Neural cell (in vitro differentiated cells): ENCODE measurements around the gene MINDY4B. TPM values are rescaled to one million over a fixed set of nuclear protein-coding genes. Genes with fewer than 3 reads are reported as not detected.

ENCODE experiments used
- H2AFZ ChIP-seq: fragments of 200-600, 300-800 bp; sonication (generic), shearing (Covaris generic); 2 replicates; pipeline ENCODE4 v1.6.0; 2014; ENCODE audit warnings: low read depth, mild to moderate bottlenecking, antibody characterized with exemption, low read length, moderate library complexity
- H3F3A ChIP-seq: fragments of 200-600 bp; shearing (Covaris generic); 2 replicates; pipeline ENCODE4 v1.6.1; 2016; ENCODE audit warnings: mild to moderate bottlenecking, moderate library complexity, mixed read lengths, antibody characterized with exemption, low read length; ENCODE audit not compliant: insufficient read depth, poor library complexity, severe bottlenecking
- H3K27ac ChIP-seq: fragments of 200-600, 300-800 bp; sonication (generic), shearing (Covaris generic); 2 replicates; pipeline ENCODE4 v1.5.1; 2014; ENCODE audit warnings: mild to moderate bottlenecking, low read length, moderate library complexity
- H3K27me3 ChIP-seq: fragments of 300-800, 200-600 bp; sonication (generic), shearing (Covaris generic); 2 replicates; pipeline ENCODE4 v1.6.0; 2014; ENCODE audit warnings: mild to moderate bottlenecking, low read depth, low read length, moderate library complexity; ENCODE audit not compliant: insufficient read depth
- H3K36me3 ChIP-seq: fragments of 300-800, 200-600 bp; sonication (generic), shearing (Covaris generic); 2 replicates; pipeline ENCODE4 v1.5.1; 2014; ENCODE audit warnings: mild to moderate bottlenecking, antibody characterized with exemption, low read length, moderate library complexity; ENCODE audit not compliant: insufficient read depth
- H3K4me2 ChIP-seq: fragments of 300-800, 200-600 bp; sonication (generic), shearing (Covaris generic); 2 replicates; pipeline ENCODE4 v1.6.0; 2014; ENCODE audit warnings: mild to moderate bottlenecking, low read length
- H3K4me3 ChIP-seq: fragments of 300-800, 200-600 bp; sonication (generic), shearing (Covaris generic); 2 replicates; pipeline ENCODE4 v1.5.1; 2014; ENCODE audit warnings: mild to moderate bottlenecking, low read length, moderate library complexity
- H3K79me2 ChIP-seq: fragments of 200-600 bp; shearing (Covaris generic); replicated peaks from 2 replicates; pipeline ENCODE4 v1.6.0; 2014; ENCODE audit warnings: mild to moderate bottlenecking, low read length, moderate library complexity; ENCODE audit not compliant: insufficient read depth
- H3K9ac ChIP-seq: fragments of 300-800, 200-600 bp; sonication (generic), shearing (Covaris generic); 2 replicates; pipeline ENCODE4 v1.6.1; 2016; ENCODE audit warnings: mild to moderate bottlenecking, low read length, mixed read lengths
- H3K9me2 ChIP-seq: fragments of 200-600 bp; shearing (Covaris generic); 2 replicates; pipeline ENCODE4 v1.6.1; 2016; ENCODE audit warnings: mild to moderate bottlenecking, low read length, mixed read lengths; ENCODE audit not compliant: insufficient read depth
- H3K9me3 ChIP-seq: fragments of 200-600, 300-800 bp; sonication (generic), shearing (Covaris generic); 2 replicates; pipeline ENCODE4 v1.6.1; 2016; ENCODE audit warnings: mild to moderate bottlenecking, mixed run types, low read length, moderate library complexity, mixed read lengths
- H4K20me1 ChIP-seq: fragments of 200-600 bp; shearing (Covaris generic); 2 replicates; pipeline ENCODE4 v1.6.1; 2016; ENCODE audit warnings: mild to moderate bottlenecking, mixed run types; ENCODE audit not compliant: insufficient read depth
- EP300 ChIP-seq: fragments of 450-650 bp; conservative IDR thresholded peaks from 2 replicates; pipeline ENCODE4 v1.6.1; 2014; ENCODE audit warnings: antibody characterized with exemption, mild to moderate bottlenecking, moderate library complexity; ENCODE audit not compliant: poor library complexity, severe bottlenecking
- EZH2 ChIP-seq: fragments of 200-600, 300-800 bp; shearing (Covaris generic), sonication (generic); IDR thresholded peaks from 2 replicates; pipeline ENCODE4 v1.6.1; 2014; ENCODE audit warnings: antibody characterized with exemption, low read length, borderline replicate concordance, mild to moderate bottlenecking; ENCODE audit not compliant: insufficient read depth, poor library complexity, severe bottlenecking
- MXI1 ChIP-seq: fragments of 450-650 bp; conservative IDR thresholded peaks from 2 replicates; pipeline ENCODE4 v1.6.1; 2014; ENCODE audit warnings: antibody characterized with exemption, mild to moderate bottlenecking; ENCODE audit not compliant: poor library complexity, severe bottlenecking
- POLR2AphosphoS5 ChIP-seq: IDR thresholded peaks from 2 replicates; pipeline ENCODE4 v1.6.1; 2012
- RAD21 ChIP-seq: fragments of 450-650 bp; conservative IDR thresholded peaks from 2 replicates; pipeline ENCODE4 v1.6.1; 2014; ENCODE audit warnings: antibody characterized with exemption, mild to moderate bottlenecking, moderate library complexity
- SMC3 ChIP-seq: fragments of 450-650 bp; conservative IDR thresholded peaks from 2 replicates; pipeline ENCODE4 v1.6.1; 2014; ENCODE audit warnings: antibody characterized with exemption, mild to moderate bottlenecking, moderate library complexity; ENCODE audit not compliant: poor library complexity
- TAF1 ChIP-seq: IDR thresholded peaks from 2 replicates; pipeline ENCODE4 v1.6.1; 2012; ENCODE audit warnings: low read depth
- polyA plus RNA-seq: library from polyadenylated mRNA; depleted of rRNA; stranded (reverse); fragments of >200 nt; gene quantifications from 2 replicates; pipeline ENCODE4 v1.2.3, GENCODE V29; 2014
- TF ChIP-seq, protein P1 (sequence below): IDR thresholded peaks from 2 replicates; pipeline ENCODE4 v1.6.1; 2012; ENCODE audit warnings: borderline replicate concordance
- TF ChIP-seq, protein P2 (sequence below): fragments of 450-650 bp; IDR thresholded peaks from 2 replicates; pipeline ENCODE4 v1.5.1; 2014; ENCODE audit warnings: antibody characterized with exemption, mild to moderate bottlenecking, moderate library complexity; ENCODE audit not compliant: poor library complexity, severe bottlenecking

Gene MINDY4B
- polyA plus RNA-seq, 1 donor from 2014 or later: not detected

DNA sequence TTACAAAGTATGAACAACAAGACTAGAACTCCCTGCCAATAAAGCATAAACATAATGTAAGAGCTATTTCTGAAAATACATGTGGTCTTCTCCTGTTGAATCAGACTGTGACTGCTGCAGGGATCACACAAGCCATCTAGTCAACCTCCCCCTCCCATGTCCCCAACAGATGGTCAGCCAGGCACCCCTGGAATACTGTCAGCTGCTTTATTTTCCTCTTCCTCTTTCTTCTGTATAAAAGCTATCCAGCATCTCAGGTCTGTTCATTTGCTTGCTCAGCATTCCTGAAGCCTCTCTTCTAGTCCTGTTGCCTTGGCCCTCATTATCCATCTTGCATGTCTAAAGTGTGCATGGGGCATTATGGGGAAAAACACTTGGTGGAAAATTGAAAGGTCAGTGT, 6.5 kb upstream of the MINDY4B start:
- TF ChIP-seq EP300 (no peak), MXI1 (no peak), EZH2 (no peak), RAD21 (no peak)
- TF ChIP-seq, protein P1, sequence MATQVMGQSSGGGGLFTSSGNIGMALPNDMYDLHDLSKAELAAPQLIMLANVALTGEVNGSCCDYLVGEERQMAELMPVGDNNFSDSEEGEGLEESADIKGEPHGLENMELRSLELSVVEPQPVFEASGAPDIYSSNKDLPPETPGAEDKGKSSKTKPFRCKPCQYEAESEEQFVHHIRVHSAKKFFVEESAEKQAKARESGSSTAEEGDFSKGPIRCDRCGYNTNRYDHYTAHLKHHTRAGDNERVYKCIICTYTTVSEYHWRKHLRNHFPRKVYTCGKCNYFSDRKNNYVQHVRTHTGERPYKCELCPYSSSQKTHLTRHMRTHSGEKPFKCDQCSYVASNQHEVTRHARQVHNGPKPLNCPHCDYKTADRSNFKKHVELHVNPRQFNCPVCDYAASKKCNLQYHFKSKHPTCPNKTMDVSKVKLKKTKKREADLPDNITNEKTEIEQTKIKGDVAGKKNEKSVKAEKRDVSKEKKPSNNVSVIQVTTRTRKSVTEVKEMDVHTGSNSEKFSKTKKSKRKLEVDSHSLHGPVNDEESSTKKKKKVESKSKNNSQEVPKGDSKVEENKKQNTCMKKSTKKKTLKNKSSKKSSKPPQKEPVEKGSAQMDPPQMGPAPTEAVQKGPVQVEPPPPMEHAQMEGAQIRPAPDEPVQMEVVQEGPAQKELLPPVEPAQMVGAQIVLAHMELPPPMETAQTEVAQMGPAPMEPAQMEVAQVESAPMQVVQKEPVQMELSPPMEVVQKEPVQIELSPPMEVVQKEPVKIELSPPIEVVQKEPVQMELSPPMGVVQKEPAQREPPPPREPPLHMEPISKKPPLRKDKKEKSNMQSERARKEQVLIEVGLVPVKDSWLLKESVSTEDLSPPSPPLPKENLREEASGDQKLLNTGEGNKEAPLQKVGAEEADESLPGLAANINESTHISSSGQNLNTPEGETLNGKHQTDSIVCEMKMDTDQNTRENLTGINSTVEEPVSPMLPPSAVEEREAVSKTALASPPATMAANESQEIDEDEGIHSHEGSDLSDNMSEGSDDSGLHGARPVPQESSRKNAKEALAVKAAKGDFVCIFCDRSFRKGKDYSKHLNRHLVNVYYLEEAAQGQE: no peak
- Histone ChIP-seq H3K79me2 (no peaks in the 10 kb centered on the region), H3K27me3 (no peaks in the 10 kb centered on the region), H4K20me1 (no peaks in the 10 kb centered on the region), H3K4me3 (no peak overlapping the region), H3K9me2 (no peaks in the 10 kb centered on the region), H3K36me3 (no peaks in the 10 kb centered on the region), H3F3A (no peaks in the 10 kb centered on the region), H3K4me2 (no peak overlapping the region), H2AFZ (no peak overlapping the region), H3K9me3 (no peaks in the 10 kb centered on the region), H3K9ac (no peak overlapping the region), H3K27ac (no peak overlapping the region)

DNA sequence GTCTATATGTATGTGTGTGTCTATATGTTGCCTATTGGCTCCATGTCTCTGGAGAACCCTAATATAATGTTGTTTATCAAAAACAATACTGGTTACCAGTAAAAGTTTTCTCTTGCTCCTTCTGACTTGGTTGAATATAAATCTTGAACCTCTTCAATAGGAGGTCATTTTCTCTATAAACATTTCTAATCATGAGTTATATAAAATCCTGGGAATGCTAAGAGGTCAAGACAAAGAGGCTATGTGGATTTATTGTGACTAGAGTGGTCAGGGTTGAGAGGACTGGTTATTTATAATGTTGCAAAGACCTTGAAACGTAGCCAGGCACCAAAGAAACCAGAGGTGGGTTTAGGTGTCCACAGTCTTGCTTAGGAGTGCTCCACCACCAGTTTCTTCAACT, 1.2 kb upstream of the MINDY4B start:
- TF ChIP-seq EZH2 (no peak), SMC3 (no peak)
- Histone ChIP-seq H3K36me3 (no peaks in the 10 kb centered on the region), H3K9me3 (no peaks in the 10 kb centered on the region), H3F3A (no peaks in the 10 kb centered on the region), H3K9me2 (no peaks in the 10 kb centered on the region), H3K4me2 (no peak overlapping the region), H4K20me1 (no peaks in the 10 kb centered on the region), H3K27ac (no peak overlapping the region), H2AFZ (no peak overlapping the region), H3K79me2 (no peaks in the 10 kb centered on the region), H3K4me3 (no peak overlapping the region), H3K9ac (no peak overlapping the region), H3K27me3 (no peaks in the 10 kb centered on the region)

DNA sequence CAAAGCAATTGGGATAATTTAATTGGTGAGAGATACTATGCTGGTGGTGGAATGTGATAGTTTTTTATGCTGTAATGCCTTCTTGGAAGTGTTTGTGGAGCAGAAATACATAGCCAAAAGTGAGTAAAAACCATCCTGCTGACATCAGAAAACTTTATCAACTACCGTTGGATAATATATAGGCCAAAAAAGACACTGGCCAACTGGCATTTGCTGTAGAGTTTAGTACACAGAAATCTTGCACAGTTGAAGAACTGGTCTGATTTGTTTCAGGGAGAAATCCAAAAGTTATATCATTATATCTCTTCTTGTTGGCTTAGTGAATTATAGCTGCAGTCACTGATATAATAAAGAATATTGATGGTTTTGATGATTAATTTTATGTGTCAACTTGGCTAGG, 507 bp upstream of the MINDY4B start:
- Histone ChIP-seq H2AFZ (no peak overlapping the region), H3K27me3 (no peaks in the 10 kb centered on the region), H3K9me2 (no peaks in the 10 kb centered on the region), H3K9me3 (no peaks in the 10 kb centered on the region), H4K20me1 (no peaks in the 10 kb centered on the region), H3K27ac (peak overlapping the region; percentile 62), H3K9ac (no peak overlapping the region), H3K36me3 (no peaks in the 10 kb centered on the region), H3F3A (no peaks in the 10 kb centered on the region), H3K4me3 (no peak overlapping the region), H3K4me2 (no peak overlapping the region), H3K79me2 (no peaks in the 10 kb centered on the region)
- no peak for TF ChIP-seq POLR2AphosphoS5
- TF ChIP-seq, protein P2, sequence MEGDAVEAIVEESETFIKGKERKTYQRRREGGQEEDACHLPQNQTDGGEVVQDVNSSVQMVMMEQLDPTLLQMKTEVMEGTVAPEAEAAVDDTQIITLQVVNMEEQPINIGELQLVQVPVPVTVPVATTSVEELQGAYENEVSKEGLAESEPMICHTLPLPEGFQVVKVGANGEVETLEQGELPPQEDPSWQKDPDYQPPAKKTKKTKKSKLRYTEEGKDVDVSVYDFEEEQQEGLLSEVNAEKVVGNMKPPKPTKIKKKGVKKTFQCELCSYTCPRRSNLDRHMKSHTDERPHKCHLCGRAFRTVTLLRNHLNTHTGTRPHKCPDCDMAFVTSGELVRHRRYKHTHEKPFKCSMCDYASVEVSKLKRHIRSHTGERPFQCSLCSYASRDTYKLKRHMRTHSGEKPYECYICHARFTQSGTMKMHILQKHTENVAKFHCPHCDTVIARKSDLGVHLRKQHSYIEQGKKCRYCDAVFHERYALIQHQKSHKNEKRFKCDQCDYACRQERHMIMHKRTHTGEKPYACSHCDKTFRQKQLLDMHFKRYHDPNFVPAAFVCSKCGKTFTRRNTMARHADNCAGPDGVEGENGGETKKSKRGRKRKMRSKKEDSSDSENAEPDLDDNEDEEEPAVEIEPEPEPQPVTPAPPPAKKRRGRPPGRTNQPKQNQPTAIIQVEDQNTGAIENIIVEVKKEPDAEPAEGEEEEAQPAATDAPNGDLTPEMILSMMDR: no peak
- TF ChIP-seq, protein P1: no peak
- TF ChIP-seq EZH2: no peak
- no peak for TF ChIP-seq MXI1
- no peak for TF ChIP-seq EP300
- TF ChIP-seq SMC3: no peak
- no peak for TF ChIP-seq TAF1
- TF ChIP-seq RAD21: no peak
